KOPT-K1 (cell line): ENCODE results near the gene PABPC3.

Source experiments
- H3K27ac ChIP-seq: fragments of 200-600 bp; sonication (generic); 2 replicates; pipeline ENCODE4 v1.5.1; 2016; ENCODE audit warnings: antibody characterized with exemption, mild to moderate bottlenecking, low read depth, low read length; ENCODE audit not compliant: poor library complexity, severe bottlenecking
- H3K36me3 ChIP-seq: fragments of 200-600 bp; sonication (generic); 2 replicates; pipeline ENCODE4 v1.5.1; 2017; ENCODE audit warnings: antibody characterized with exemption, mild to moderate bottlenecking, low read length, moderate library complexity; ENCODE audit not compliant: insufficient read depth
- H3K9me3 ChIP-seq: fragments of 200-600 bp; sonication (generic); 2 replicates; pipeline ENCODE4 v1.5.1; 2017; ENCODE audit warnings: antibody characterized with exemption, low read length, mild to moderate bottlenecking; ENCODE audit not compliant: insufficient read depth, poor library complexity, severe bottlenecking

Gene PABPC3

DNA sequence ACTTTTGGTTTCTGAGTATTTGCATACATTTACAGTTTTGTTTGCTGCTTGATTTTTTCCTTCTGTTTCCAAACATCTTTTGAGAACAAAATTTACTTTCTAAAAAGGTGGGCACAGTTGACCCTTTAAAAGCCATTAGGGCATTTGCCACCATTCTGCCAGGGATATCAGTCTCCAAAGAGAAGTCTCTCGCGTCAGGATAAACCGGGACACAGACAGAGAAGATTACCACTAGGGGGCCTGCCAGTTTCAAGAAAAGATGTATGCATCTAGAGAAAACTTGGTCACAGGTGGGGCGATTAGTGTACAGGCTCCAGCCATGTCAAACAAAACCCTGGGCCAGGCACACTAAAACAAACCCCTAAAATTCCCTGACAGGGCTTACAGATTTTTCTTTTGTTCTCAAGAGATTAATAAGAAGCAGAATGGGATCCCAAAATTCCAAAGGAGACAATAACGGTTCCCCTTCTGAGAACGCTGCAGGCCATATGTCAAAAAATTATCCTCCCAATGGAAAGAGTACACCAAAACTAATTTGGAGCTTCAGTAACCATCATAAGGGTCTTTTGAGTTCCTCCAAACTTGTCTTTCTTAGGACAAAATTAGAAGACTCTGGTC is 10.7 kb upstream of the PABPC3 start:
- no peaks in the 10 kb centered on the region for H3K36me3 ChIP-seq
- no peak overlapping the region for H3K27ac ChIP-seq
- no peaks in the 10 kb centered on the region for H3K9me3 ChIP-seq

DNA sequence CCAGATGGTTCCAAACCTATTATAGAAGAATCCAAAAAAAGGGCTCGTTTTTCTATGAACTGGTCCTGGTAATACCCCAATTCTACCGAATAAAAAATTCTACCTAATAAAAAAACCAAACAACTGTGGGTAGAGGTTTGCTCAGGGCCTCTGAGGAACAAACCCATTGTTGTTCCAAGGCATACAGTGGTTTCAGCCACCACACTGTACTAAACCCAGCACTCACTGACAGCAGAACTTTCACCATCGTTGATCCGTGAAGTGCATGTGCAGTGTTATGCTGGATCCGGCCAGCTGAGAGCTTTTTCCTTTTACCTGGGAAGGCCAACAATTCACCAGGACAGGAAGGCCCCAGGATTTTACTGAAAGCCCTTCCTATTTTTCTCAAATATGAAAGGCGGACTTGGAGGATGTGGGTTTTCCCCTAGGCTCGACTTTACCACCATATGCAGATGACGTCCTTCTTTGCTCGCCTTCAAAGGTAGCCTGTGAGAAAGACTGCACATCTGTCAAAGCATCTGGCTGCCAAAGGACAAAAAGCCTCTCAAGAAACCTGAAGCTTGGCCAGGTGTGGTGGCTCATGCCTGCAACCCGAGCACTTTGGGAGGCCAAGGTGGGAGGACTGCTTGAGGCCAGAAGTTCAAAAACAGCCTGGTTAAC is 7.2 kb upstream of the PABPC3 start:
- Histone ChIP-seq H3K36me3 (no peaks in the 10 kb centered on the region), H3K27ac (no peak overlapping the region), H3K9me3 (no peaks in the 10 kb centered on the region)

DNA sequence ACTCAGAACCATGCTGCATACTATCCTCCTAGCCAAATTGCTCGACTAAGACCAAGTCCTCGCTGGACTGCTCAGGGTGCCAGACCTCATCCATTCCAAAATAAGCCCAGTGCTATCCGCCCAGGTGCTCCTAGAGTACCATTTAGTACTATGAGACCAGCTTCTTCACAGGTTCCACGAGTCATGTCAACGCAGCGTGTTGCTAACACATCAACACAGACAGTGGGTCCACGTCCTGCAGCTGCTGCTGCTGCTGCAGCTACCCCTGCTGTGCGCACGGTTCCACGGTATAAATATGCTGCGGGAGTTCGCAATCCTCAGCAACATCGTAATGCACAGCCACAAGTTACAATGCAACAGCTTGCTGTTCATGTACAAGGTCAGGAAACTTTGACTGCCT is 1.5 kb downstream of the PABPC3 start:
- H3K36me3 ChIP-seq, result no peaks in the 10 kb centered on the region
- H3K27ac ChIP-seq, result no peak overlapping the region

DNA sequence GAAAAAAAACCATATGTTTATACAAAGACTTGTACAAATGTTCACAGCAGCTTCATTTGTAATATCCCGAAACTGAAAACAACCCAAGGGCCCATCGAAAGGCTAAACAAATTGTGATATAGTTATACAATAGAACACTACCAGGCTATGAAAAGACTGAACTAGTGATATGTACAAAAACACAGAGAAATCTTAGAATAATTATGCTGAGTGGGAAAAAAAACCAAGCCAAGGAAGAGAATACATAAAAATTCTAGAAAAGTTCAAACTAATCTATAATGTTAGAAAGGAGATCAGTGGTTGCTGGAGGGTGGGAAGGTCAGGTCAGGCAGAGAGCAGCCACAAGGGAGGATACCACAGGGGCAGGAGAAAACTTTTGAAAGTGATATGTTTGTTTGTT is 7.8 kb downstream of the PABPC3 start:
- H3K27ac ChIP-seq, result no peak overlapping the region
- no peaks in the 10 kb centered on the region for H3K9me3 ChIP-seq
- no peaks in the 10 kb centered on the region for H3K36me3 ChIP-seq

More for the DNA sequence above, 1.5 kb downstream of the PABPC3 start:
- no peaks in the 10 kb centered on the region for H3K9me3 ChIP-seq

DNA sequence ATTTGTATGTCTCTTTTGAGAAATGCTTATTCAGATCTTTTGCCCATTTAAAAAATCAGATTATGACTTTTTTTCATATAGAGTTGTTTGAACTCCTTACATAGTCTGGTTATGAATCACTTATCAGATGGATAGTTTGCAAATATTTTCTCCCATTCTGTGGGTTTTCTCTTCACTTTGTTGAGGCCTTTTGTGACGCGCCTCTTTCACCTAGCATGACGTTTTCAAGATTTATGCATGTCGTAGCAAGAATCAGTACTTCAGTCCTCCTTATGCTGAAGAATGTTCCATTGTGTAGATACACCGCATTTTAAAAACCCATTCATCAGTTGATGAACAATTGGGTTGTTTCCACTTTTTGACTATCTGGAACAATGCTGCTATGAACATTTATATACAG is 13.4 kb downstream of the PABPC3 start:
- Histone ChIP-seq H3K9me3 (no peaks in the 10 kb centered on the region), H3K36me3 (no peaks in the 10 kb centered on the region), H3K27ac (no peak overlapping the region)

DNA sequence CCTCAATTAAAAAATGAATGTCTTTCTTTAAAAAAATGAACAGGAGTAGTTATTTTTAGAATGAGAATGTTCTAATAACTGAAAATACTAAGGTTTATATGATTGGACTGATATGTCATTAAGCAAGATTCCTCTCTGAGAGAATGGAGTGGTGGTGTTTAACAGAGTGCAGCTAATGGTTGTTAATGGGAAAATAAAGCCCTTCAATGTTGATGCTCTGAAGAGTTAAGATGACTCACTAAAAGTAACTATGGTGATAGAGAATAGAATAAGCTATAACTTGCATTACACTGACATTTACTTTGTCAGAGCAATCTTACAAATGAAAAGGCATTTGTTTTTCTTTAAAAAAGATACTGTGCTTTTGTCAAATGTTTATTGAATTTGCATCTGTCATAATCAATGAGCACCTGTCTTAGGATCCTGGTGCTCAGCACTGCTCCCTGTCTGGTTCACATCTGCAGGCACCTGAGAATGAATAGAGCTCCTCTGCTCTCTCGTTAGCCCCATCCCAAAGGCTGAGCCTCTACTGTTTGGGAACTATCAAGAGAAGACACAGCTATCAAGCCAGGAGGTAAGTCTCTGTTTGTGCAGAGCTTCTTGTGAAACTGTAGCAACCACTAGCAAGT is 15.1 kb downstream of the PABPC3 start:
- H3K9me3 ChIP-seq, result no peaks in the 10 kb centered on the region
- H3K27ac ChIP-seq, result no peak overlapping the region
- H3K36me3 ChIP-seq, result no peaks in the 10 kb centered on the region

DNA sequence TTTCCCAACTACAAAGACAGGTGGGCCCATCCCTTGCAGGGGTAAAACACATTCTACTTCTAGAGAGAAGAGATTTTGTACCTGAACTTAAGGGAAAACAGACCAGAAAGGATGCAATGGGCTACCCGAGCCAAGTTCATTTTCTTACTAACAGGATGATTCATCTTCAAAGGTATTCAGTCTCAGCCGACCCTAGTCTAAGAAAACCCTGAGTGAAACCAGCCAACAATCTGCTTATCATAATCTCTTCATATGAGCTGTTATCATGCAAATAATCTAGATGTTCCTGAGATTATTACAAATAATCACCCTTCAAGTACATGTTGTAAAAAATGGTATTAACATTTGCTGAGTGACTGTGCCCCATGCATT is 15.6 kb downstream of the PABPC3 start:
- H3K9me3 ChIP-seq, result no peaks in the 10 kb centered on the region
- H3K27ac ChIP-seq, result no peak overlapping the region
- H3K36me3 ChIP-seq, result no peaks in the 10 kb centered on the region

DNA sequence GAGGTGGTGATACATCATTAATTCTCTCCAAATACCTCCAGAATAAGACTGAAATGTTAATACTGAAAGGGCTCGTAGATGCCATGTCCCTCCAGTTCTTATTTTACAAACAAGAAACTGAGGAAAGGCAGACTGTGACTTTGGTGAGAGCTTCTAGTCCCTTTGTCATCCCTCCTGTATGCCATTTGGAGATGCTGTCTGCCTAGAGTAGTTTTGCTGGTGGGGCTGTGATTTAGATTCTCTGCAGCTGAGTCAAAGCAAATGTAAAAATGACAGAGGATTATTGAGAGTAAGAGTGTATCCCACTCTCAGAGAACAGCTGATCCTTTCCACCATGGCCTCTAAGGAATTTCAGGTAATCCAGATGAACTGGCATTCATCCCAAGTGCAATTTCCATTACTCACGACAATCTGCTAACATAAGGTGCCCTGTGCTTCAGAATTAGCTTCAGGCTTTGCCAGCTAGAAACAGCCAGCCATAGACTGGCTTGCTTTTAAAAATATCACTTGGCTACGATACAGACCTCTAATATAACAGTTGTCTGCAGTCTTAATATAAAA is 16.8 kb downstream of the PABPC3 start:
- no peak overlapping the region for H3K27ac ChIP-seq
- H3K9me3 ChIP-seq, result no peaks in the 10 kb centered on the region
- H3K36me3 ChIP-seq, result no peaks in the 10 kb centered on the region

DNA sequence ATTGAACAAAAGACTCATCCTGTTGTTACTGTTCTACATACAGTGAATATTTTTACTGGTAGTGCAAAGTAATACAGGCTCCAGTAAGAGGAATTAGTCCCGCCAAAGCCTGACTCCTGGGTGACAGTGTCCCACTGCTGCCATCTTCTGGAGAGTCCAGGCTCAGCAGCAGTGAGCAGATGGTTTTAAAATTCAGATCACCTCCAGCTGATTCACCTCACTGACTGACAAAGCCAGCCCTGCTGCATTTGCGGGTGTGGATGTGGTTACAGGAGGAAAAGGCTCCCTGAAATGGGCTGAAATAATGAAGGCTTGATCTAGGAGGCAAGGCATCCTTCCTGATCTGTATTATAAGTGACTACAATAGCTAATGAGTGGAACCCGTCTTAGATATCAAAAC is 18.3 kb downstream of the PABPC3 start:
- H3K36me3 ChIP-seq, result no peaks in the 10 kb centered on the region
- no peak overlapping the region for H3K27ac ChIP-seq
- no peaks in the 10 kb centered on the region for H3K9me3 ChIP-seq

DNA sequence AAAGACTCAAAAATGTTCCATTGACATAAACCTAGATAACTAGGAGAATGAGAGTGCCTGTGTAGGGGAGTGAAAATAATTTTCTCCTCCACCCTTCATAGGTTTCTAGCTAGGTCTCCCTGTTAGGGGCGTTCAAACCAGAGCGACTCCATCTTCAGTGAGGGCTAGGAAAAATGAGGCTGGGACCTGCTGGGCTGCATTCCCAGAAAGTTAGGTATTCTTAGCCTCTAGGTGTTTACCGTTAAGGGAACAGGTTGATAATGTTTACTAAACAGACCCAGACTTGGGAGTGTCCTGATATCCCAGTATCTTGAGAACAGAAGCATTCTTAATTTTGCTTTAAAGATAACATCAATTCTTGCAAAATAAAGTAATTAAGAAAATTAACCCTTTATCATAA is 20.1 kb downstream of the PABPC3 start:
- no peak overlapping the region for H3K27ac ChIP-seq
- no peaks in the 10 kb centered on the region for H3K36me3 ChIP-seq
- no peaks in the 10 kb centered on the region for H3K9me3 ChIP-seq

DNA sequence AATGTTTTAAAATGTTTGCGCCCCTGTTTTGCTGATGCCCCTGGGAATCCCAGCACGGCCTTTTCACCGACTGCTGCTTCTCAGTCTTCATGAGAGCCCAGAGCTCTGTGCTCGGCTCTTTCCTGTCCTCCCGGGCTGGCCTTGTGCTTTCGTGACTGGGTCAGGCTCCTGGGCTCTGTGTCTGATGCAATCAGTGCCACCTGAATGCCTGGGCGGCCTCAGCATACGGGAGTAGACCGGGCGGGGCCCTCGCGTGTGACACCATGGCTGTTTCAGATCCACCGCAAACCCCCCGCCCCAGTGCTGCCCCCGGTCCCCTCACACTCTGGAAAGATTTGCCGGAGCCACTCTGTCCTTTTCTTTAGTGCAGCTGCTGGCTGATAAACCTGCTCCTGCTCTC is 21.4 kb downstream of the PABPC3 start:
- Histone ChIP-seq H3K27ac (no peak overlapping the region), H3K9me3 (no peaks in the 10 kb centered on the region), H3K36me3 (no peaks in the 10 kb centered on the region)

DNA sequence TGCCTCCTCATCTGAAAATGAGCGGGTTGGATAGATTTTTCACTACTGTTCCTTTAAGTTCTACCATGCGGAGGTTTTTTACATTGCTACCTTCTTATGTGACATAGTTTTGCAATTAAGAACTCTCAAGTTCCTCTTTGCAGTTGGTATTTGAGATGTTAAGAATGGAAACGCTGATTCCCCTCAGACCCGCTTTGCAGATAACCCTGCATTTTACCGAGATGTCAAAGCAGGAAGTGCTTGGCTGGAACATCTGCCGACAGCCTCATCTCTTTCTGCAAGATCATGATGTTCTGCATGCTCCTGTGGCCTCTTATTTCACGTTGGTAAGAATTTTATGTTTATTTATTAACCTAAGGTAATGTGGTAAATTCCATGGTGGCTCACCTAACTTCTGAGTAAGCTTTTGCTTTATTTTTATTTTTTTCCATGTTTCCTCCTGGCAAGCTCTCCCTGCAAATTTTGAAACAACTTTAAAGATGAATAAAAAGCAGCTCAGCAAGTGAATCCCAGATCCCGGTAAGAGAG is 22.5 kb downstream of the PABPC3 start:
- Histone ChIP-seq H3K9me3 (no peaks in the 10 kb centered on the region), H3K27ac (no peak overlapping the region), H3K36me3 (no peaks in the 10 kb centered on the region)

DNA sequence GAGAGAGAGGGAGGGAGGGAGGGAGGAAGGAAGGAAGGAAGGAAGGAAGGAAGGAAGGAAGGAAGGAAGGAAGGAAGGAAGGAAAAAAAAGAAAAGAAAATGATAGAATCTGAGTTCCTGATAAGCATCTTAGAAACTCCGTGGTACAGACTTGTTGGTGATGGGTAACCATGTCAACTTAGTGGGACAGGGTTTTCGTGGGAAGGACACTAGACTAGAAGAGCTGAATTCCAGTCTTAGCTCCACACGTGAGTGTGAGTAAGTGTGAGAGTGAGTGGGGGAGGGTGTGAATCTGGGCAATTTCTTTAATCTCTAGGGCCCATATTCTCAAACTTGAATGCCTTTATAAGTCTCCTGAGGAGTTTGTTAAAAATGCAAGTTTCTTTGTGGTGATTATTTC is 35.0 kb downstream of the PABPC3 start:
- H3K36me3 ChIP-seq, result no peaks in the 10 kb centered on the region
- no peaks in the 10 kb centered on the region for H3K9me3 ChIP-seq
- H3K27ac ChIP-seq, result no peak overlapping the region

DNA sequence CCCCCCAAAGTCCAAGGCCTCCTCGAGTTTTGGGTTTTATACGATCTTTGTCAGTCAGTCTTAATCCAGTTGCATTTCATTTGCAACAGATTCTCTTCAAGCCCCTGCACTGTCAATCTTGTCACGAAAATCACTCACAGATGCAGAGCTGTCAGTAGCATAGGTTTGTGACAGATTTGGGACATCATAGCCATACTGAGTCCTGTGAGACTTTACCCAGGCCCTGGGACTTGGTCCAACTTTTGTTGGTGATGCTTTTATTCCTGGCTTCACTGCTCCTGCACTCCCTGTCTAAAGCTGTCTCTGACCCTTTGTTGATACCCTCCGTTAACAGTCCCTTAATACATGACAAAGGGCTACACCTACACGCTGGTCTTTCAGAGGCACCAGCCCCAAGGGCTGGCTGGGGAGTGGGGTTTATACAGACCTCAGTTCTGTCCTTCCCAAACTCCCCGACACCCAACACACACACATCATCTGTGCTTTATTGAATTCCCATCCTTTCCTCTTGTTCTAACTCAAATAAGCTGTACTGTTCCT is 36.0 kb downstream of the PABPC3 start:
- Histone ChIP-seq H3K27ac (no peak overlapping the region), H3K36me3 (no peaks in the 10 kb centered on the region), H3K9me3 (no peaks in the 10 kb centered on the region)

DNA sequence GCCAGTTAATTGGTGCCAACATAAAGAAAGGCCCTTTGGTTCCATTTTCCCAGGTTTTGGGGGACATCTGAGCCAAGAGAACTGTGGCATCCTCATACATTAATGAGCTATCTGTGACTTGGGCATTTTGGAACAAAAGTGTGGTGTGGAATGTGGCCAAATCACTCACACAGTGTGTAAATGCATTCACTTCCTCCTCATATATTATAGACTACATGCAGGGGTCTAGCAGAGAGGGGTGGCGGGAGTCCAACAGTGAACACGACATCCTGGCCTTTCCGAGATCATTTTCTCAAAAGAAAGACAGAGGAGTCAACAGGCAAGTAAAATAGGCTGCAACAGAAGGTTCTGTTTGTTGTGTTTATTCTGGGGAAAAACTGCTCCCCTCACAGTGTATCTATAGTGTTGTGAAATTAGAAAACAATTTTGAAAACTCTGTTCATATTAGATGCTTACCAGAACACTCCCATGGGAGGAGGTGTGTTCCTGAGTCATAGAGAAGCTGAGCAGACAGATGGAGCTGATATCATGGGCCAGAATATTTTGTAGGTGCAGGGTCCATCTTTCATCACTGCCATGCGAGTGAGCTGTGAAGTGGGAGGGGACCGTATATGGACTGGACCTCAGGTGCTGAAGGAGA is 36.9 kb downstream of the PABPC3 start:
- Histone ChIP-seq H3K36me3 (no peaks in the 10 kb centered on the region), H3K27ac (no peak overlapping the region), H3K9me3 (no peaks in the 10 kb centered on the region)
